ENCODE data around the gene EFCAB11. TPM values are rescaled to one million over a fixed set of nuclear protein-coding genes. Genes with fewer than 3 reads are reported as not detected.

Gene EFCAB11
- polyA plus RNA-seq, 1 experiment: 2.2 TPM

DNA sequence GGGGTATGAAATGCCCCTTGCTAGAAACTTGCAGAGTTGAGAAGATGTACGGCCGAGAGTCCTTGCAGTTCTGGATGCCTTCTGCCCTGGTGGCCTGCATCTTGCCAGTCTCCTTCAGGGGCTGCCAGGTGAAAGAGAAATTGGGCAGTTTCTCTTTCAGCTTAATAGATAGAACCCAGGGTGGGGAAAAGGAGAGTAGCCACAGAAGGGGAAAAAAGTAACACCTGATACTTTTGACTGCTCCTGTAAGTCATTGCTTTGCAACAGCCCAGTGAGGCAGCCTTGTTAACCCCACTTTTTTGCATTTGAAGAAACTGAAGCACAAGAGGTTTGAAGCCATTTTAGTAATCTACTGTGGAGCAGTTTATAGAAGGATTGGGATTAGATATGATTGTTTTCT lies 28.8 kb upstream of the EFCAB11 start:
- CTCF ChIA-PET: interaction anchor here (3.2 kb wide), 1 partner anchor 10 kb away, joined by 32 read pairs; no protein-coding TSS in a partner anchor
- Histone ChIP-seq H3K4me3 (ENCODE audit: low read depth, low read length) (no peak overlapping the region), H3K27me3 (ENCODE audit: control insufficient read depth, insufficient read depth, low read length) (no peaks in the 10 kb centered on the region), H3K36me3 (ENCODE audit: control insufficient read depth, insufficient read depth, low read length) (peaks cover 10% of the 10 kb centered on the region)
- TF ChIP-seq CTCF (IDR thresholded peaks at IDR 0.05; ENCODE audit: insufficient read depth, low read depth, low read length): no peak
- no peak for DNase-seq (ENCODE audit: low read depth)
- POLR2A ChIA-PET: no interaction called here

GRCh38 chr14:89978656-89979055 lies 24.1 kb upstream of the EFCAB11 start:
- H3K4me3 ChIP-seq (ENCODE audit: low read depth, low read length): no peak overlapping the region
- DNase-seq (ENCODE audit: low read depth): no peak
- CTCF ChIA-PET: interaction anchor here (0.6 to 6.4 kb wide), 2 partner anchors 257 to 938 kb away, joined by 4 to 47 read pairs; no protein-coding TSS in a partner anchor
- POLR2A ChIA-PET: no interaction called here
- no peak for TF ChIP-seq CTCF (IDR thresholded peaks at IDR 0.05; ENCODE audit: insufficient read depth, low read depth, low read length)
- H3K36me3 ChIP-seq (ENCODE audit: control insufficient read depth, insufficient read depth, low read length): peaks cover 9% of the 10 kb centered on the region
- no peaks in the 10 kb centered on the region for H3K27me3 ChIP-seq (ENCODE audit: control insufficient read depth, insufficient read depth, low read length)

- ChIA-PET CTCF (interaction anchor here (0.5 to 6.4 kb wide), 3 partner anchors 8 to 402 kb away, joined by 3 to 47 read pairs (median 3); no protein-coding TSS in a partner anchor), POLR2A (no interaction called here)
- no peak for DNase-seq (ENCODE audit: low read depth)
- no peak for TF ChIP-seq CTCF (IDR thresholded peaks at IDR 0.05; ENCODE audit: insufficient read depth, low read depth, low read length)
- Histone ChIP-seq H3K36me3 (ENCODE audit: control insufficient read depth, insufficient read depth, low read length) (peaks cover 6% of the 10 kb centered on the region), H3K27me3 (ENCODE audit: control insufficient read depth, insufficient read depth, low read length) (no peaks in the 10 kb centered on the region), H3K4me3 (ENCODE audit: low read depth, low read length) (no peak overlapping the region)
Observed at GRCh38 chr14:89977668-89978067, 23.1 kb upstream of the EFCAB11 start.

DNA sequence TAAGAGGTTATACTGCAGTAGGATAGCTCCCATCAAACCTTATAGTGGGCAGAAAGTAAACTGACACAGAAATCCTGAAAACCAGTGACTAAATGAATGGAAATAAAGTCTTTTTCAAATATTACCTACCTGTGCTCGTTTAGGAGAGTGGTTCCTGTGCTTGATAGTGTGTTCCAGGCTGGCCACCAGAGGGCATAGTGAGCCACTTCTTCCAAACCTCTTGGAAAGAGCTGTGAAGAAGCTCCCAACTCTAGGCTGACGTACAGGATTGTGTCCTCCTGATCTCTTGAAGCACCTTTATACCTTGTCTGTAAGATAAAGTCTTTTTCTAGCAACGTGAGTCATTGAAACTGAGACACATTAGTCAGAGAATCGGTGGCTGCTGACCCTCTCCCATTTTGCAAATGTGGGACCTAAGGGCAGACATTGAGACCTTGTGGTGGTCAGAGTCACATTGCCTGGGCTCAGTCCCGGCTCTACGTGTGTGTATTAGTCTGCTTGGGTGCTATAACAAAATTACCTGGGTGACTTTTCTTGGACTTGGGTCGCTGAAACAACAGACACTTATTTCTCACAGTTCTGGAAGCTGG lies 18.8 kb upstream of the EFCAB11 start:
- no peaks in the 10 kb centered on the region for H3K27me3 ChIP-seq (ENCODE audit: control insufficient read depth, insufficient read depth, low read length)
- TF ChIP-seq CTCF (IDR thresholded peaks at IDR 0.05; ENCODE audit: insufficient read depth, low read depth, low read length): peak; percentile 94
- CTCF ChIA-PET: interaction anchor here (0.6 to 7.6 kb wide), 25 partner anchors 9 to 1200 kb away, joined by 3 to 156 read pairs (median 4); partner anchors contain the start of gene TDP1
- POLR2A ChIA-PET: interaction anchor here (0.6 kb wide), 1 partner anchor 9 kb away, joined by 4 read pairs; no protein-coding TSS in a partner anchor
- H3K4me3 ChIP-seq (ENCODE audit: low read depth, low read length): no peak overlapping the region
- no peak for DNase-seq (ENCODE audit: low read depth)
- peaks cover 6% of the 10 kb centered on the region for H3K36me3 ChIP-seq (ENCODE audit: control insufficient read depth, insufficient read depth, low read length)

- ChIA-PET POLR2A (no interaction called here), CTCF (interaction anchor here (0.5 to 4.1 kb wide), 3 partner anchors 7 to 269 kb away, joined by 3 to 23 read pairs (median 14); no protein-coding TSS in a partner anchor)
- H3K4me3 ChIP-seq (ENCODE audit: low read depth, low read length): no peak overlapping the region
- no peaks in the 10 kb centered on the region for H3K27me3 ChIP-seq (ENCODE audit: control insufficient read depth, insufficient read depth, low read length)
- H3K36me3 ChIP-seq (ENCODE audit: control insufficient read depth, insufficient read depth, low read length): peaks cover 10% of the 10 kb centered on the region
- no peak for DNase-seq (ENCODE audit: low read depth)
- no peak for TF ChIP-seq CTCF (IDR thresholded peaks at IDR 0.05; ENCODE audit: insufficient read depth, low read depth, low read length)
Observed at GRCh38 chr14:89965839-89966238, 11.3 kb upstream of the EFCAB11 start.
